Uterus (tissue), 4 donors: ENCODE data around the gene PROS1. TPM values are rescaled to one million over a fixed set of nuclear protein-coding genes. Genes with fewer than 3 reads are reported as not detected.
"Not testable (repeated sequence)": the region's sequence is repeated elsewhere in the genome, so short reads cannot be mapped to it uniquely, and the experiment has no call there.

Experiments
- DNase-seq, 2 donors: peaks; one replicate each; pipeline ENCODE4 v3.0.0-alpha.2; 2019 to 2020
- H3K27ac ChIP-seq, 2 donors: fragments of 200-600 bp; sonication (generic); 1 replicate in 1 of 2; 2 replicates in 1 of 2; pipeline ENCODE4 v1.5.1; 2016 to 2018
- H3K27me3 ChIP-seq, 2 donors: fragments of 200-600 bp; sonication (generic); one replicate each; pipeline ENCODE4 v1.5.1; 2018 to 2019; ENCODE audit warnings: control low read depth in 1 of 2
- H3K36me3 ChIP-seq, 2 donors: fragments of 200-600 bp; sonication (generic); one replicate each; pipeline ENCODE4 v1.5.1; 2019; ENCODE audit warnings: control low read depth in 1 of 2
- H3K4me1 ChIP-seq, 2 donors: fragments of 200-600 bp; sonication (generic); one replicate each; pipeline ENCODE4 v1.5.1; 2018 to 2019; ENCODE audit warnings: control low read depth in 1 of 2
- H3K4me3 ChIP-seq, 2 donors: fragments of 200-600 bp; sonication (generic); 1 replicate in 1 of 2; 2 replicates in 1 of 2; pipeline ENCODE4 v1.5.1; 2018 to 2019; ENCODE audit warnings: mild to moderate bottlenecking in 1 of 2
- H3K9me3 ChIP-seq, 2 donors: fragments of 200-600 bp; sonication (generic); one replicate each; pipeline ENCODE4 v1.5.1; 2019; ENCODE audit warnings: control low read depth in 1 of 2
- CTCF ChIP-seq, 4 experiments: fragments of 200-600 bp in 2 of 4; fragments of 450-650 bp in 2 of 4; sonication (generic) in 2 of 4; IDR thresholded peaks; one replicate each; pipeline ENCODE4 v1.5.1; 2016 to 2019; ENCODE audit warnings: antibody characterized with exemption in 4 of 4, mild to moderate bottlenecking in 2 of 4, moderate library complexity in 1 of 4
- POLR2A ChIP-seq, 2 donors: fragments of 450-650 bp; IDR thresholded peaks; one replicate each; pipeline ENCODE4 v1.6.1; 2016; ENCODE audit warnings: antibody characterized with exemption in 2 of 2, mild to moderate bottlenecking in 1 of 2, moderate library complexity in 1 of 2
- intact Hi-C: fragments of 100-400 bp; cut with DNase I; formaldehyde crosslinking; loops from one replicate; pipeline ENCODE4 v1.15.1; 2023; ENCODE audit warnings: low total_unique reads
- total RNA-seq, 4 donors: library from RNA; depleted of rRNA in 3 of 4; stranded (reverse); fragments of >200 nt in 3 of 4; gene quantifications; one replicate each; pipeline versions ENCODE4 v1.1.0 to v1.2.4, GENCODE V29; 2014 to 2023
- donor health status: DM: yes; HTN: yes; CAD: no.

Gene PROS1
- total RNA-seq, 4 donors from 2014 or later, result 14.6 to 60.3 (median 36.8) TPM

DNA sequence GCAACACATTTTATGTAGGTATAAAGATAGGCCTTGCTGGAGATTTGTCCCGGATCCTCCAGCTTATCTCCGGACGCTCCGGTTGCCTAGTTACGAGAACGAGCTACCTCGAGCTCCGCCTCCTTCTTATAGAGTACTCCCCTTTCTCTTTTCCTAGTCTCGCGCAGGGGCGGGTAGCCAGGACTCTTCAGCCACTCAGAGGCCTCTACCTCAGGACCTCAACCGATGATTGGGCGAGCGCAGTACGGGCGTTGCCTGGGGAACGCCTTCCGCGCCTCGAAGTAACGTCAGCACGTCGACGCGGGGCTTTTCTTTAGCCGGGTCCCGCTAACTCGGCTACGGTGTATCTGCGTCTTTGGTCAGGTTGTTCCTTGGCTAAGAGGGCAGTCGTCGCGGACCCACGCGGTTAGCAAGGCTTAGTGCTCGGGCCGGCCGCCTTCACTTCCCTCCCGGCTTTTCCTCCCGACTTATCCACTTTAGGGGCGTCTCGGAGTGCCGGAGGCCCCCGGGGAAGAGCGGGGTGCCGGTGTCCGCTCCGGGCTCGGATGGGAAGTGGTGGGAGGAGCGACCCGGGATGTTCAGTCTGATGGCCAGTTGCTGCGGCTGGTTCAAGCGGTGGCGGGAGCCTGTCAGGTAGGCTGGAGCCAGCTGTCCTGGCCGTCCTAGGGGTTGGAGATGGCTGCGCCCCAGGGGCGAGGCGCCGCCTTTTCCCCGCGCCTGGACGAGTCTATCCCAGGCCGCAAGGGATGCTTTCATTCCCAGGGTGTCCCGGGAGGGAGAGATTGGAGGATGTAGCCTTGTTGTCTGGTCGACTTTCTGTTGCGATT lies 6.4 kb upstream of the PROS1 start, which contains the start of gene ARL13B:
Gene ARL13B (plus strand): TSS at position 306 of the 827 bp plus-strand sequence. CDS start 269 bp downstream, at position 575.
- peak; percentile 90 to 92 for TF ChIP-seq POLR2A (IDR thresholded peaks at IDR 0.05)
- TF ChIP-seq CTCF (IDR thresholded peaks at IDR 0.05), result peak in 1 of 4 experiments; percentile 1
- DNase-seq, result peak; percentile 97 to 99
- intact Hi-C loops, result no loop called here

DNA sequence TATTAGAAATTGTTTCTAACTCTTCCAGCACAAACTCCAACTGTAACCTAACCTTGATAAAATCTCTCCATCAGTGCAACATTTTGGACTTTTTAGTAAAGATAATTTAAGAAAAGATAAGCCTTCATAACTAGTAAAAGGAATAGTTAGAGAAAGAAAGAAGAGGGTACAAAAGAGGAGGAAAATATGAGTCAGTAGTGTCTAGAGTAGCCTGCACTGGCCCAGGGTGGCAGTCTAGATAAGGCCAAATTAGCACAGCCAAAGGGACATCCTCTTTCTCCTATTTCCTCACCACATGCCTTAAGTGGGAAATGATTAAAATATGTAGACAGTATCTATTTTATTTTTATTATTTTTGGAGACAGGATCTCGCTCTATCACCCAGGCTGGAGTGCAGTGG lies 3.7 kb downstream of the PROS1 start:
- intact Hi-C loops, result no loop called here
- DNase-seq, result no peak
- Histone ChIP-seq H3K36me3 (no peaks in the 10 kb centered on the region), H3K27me3 (no peaks in the 10 kb centered on the region), H3K9me3 (no peaks in the 10 kb centered on the region), H3K27ac (no peak overlapping the region), H3K4me3 (no peak overlapping the region), H3K4me1 (no peaks in the 10 kb centered on the region)
- no peak for TF ChIP-seq CTCF (IDR thresholded peaks at IDR 0.05)
- no peak for TF ChIP-seq POLR2A (IDR thresholded peaks at IDR 0.05)

More for the DNA sequence above, 6.4 kb upstream of the PROS1 start, which contains the start of gene ARL13B:
- peak within 1 kb of the TSS; percentile 89 to 98 for H3K27ac ChIP-seq
- no peaks in the 10 kb centered on the region for H3K36me3 ChIP-seq
- H3K27me3 ChIP-seq, result no peaks in the 10 kb centered on the region
- no peaks in the 10 kb centered on the region for H3K4me1 ChIP-seq
- H3K4me3 ChIP-seq, result peak within 1 kb of the TSS; percentile 86 to 92
- no peaks in the 10 kb centered on the region for H3K9me3 ChIP-seq

DNA sequence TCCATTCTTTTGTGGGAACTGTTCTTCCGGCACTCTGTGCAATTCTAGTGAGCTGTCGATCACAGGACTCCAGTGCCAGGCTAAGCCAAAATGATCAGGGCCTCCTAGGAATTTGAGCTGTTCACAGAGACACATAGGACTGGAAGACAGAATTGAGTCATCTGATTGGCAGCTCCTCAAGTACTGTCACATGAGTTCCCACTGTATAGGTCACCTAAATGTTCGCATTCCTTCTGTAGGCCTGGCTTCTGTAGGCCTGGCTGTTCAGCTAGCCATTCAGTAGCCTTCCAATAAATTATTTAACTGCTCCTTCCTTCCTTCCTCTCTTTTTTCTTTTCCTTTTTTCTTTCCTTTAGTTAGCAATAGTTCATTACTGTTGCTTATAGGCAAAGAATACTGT lies 4.3 kb downstream of the PROS1 start:
- Histone ChIP-seq H3K27me3 (no peaks in the 10 kb centered on the region), H3K27ac (no peak overlapping the region), H3K9me3 (no peaks in the 10 kb centered on the region), H3K4me1 (no peaks in the 10 kb centered on the region), H3K4me3 (no peak overlapping the region), H3K36me3 (no peaks in the 10 kb centered on the region)
- no peak for DNase-seq
- intact Hi-C loops, result no loop called here
- TF ChIP-seq CTCF (IDR thresholded peaks at IDR 0.05), result no peak
- no peak for TF ChIP-seq POLR2A (IDR thresholded peaks at IDR 0.05)

GRCh38 chr3:93965106-93965505 lies 8.6 kb downstream of the PROS1 start:
- intact Hi-C loops, H3K27ac ChIP-seq, H3K4me1 ChIP-seq, H3K27me3 ChIP-seq, DNase-seq, H3K9me3 ChIP-seq, H3K36me3 ChIP-seq, H3K4me3 ChIP-seq: not testable (repeated sequence)

- H3K27ac ChIP-seq, result no peak overlapping the region
- no peaks in the 10 kb centered on the region for H3K36me3 ChIP-seq
- H3K4me3 ChIP-seq, result no peak overlapping the region
- H3K9me3 ChIP-seq, result no peaks in the 10 kb centered on the region
- H3K4me1 ChIP-seq, result no peaks in the 10 kb centered on the region
- H3K27me3 ChIP-seq, result no peaks in the 10 kb centered on the region
- no peak for TF ChIP-seq CTCF (IDR thresholded peaks at IDR 0.05)
- no peak for TF ChIP-seq POLR2A (IDR thresholded peaks at IDR 0.05)
- DNase-seq, result no peak
- intact Hi-C loops, result no loop called here
Observed at GRCh38 chr3:93962798-93963197, 10.9 kb downstream of the PROS1 start.
